SU-DHL-6 (cell line): ENCODE measurements around the gene TGFBRAP1.

Experiments used
- H2AFZ ChIP-seq: fragments of 200-600 bp; sonication (generic); 2 replicates; pipeline ENCODE4 v1.6.1; 2014; ENCODE audit warnings: low read depth, mild to moderate bottlenecking, moderate library complexity, mixed read lengths, antibody characterized with exemption, low read length; ENCODE audit not compliant: severe bottlenecking
- H3F3A ChIP-seq: fragments of 200-600 bp; shearing (Covaris generic); 2 replicates; pipeline ENCODE4 v1.6.0; 2016; ENCODE audit warnings: antibody characterized with exemption, mild to moderate bottlenecking; ENCODE audit not compliant: insufficient read depth
- H3K27ac ChIP-seq: fragments of 200-600 bp; sonication (generic); 2 replicates; pipeline ENCODE4 v1.5.1; 2016; ENCODE audit warnings: low read depth, mild to moderate bottlenecking, low read length, moderate library complexity, mixed read lengths
- H3K27me3 ChIP-seq: fragments of 200-600 bp; sonication (generic), shearing (Covaris generic); 2 replicates; pipeline ENCODE4 v1.6.0; 2014; ENCODE audit warnings: mild to moderate bottlenecking, low read length
- H3K36me3 ChIP-seq: fragments of 200-600 bp; sonication (generic); 2 replicates; pipeline ENCODE4 v1.6.1; 2014; ENCODE audit warnings: mild to moderate bottlenecking, low read length, mixed read lengths
- H3K4me2 ChIP-seq: fragments of 300-600, 200-600 bp; shearing (Covaris generic), sonication (generic); 2 replicates; pipeline ENCODE4 v1.6.0; 2014; ENCODE audit warnings: low read length, low read depth, mild to moderate bottlenecking; ENCODE audit not compliant: poor library complexity, severe bottlenecking
- H3K4me3 ChIP-seq: fragments of 200-600 bp; sonication (generic); 2 replicates; pipeline ENCODE4 v1.5.1; 2014; ENCODE audit warnings: antibody characterized with exemption, low read length, mild to moderate bottlenecking, mixed read lengths; ENCODE audit not compliant: insufficient read depth, poor library complexity, severe bottlenecking
- H3K79me2 ChIP-seq: fragments of 200-600 bp; sonication (generic); 2 replicates; pipeline ENCODE4 v1.6.1; 2014; ENCODE audit warnings: mild to moderate bottlenecking, low read length, moderate library complexity; ENCODE audit not compliant: insufficient read depth
- H3K9ac ChIP-seq: fragments of 200-600 bp; sonication (generic); 2 replicates; pipeline ENCODE4 v1.7.0; 2014; ENCODE audit warnings: mild to moderate bottlenecking, low read length
- H3K9me2 ChIP-seq: fragments of 200-600 bp; sonication (generic); replicated peaks from 2 replicates; pipeline ENCODE4 v1.6.1; 2014; ENCODE audit warnings: low read length; ENCODE audit not compliant: insufficient read depth
- H3K9me3 ChIP-seq: fragments of 200-600 bp; sonication (generic); 2 replicates; pipeline ENCODE4 v1.6.1; 2014; ENCODE audit warnings: low read length, mixed read lengths; ENCODE audit not compliant: insufficient read depth
- H4K20me1 ChIP-seq: fragments of 200-600 bp; sonication (generic); 2 replicates; pipeline ENCODE4 v1.6.1; 2014; ENCODE audit warnings: low read depth, mild to moderate bottlenecking, antibody characterized with exemption, low read length, moderate library complexity, mixed read lengths
- CTCF ChIP-seq: fragments of 200-600 bp; sonication (generic); IDR thresholded peaks from one replicate; pipeline ENCODE4 v1.5.1; 2017; ENCODE audit warnings: antibody characterized with exemption, mild to moderate bottlenecking, low read length, moderate library complexity; ENCODE audit not compliant: insufficient read depth, poor library complexity, severe bottlenecking
- EZH2phosphoT487 ChIP-seq: fragments of 200-600 bp; sonication (generic), shearing (Covaris generic); conservative IDR thresholded peaks from 2 replicates; pipeline ENCODE4 v1.6.1; 2018; ENCODE audit warnings: mild to moderate bottlenecking, antibody characterized with exemption, low read length, moderate library complexity, mixed read lengths

TGFBRAP1 gene

GRCh38 chr2:105256431-105257047, 73.0 kb downstream of the TGFBRAP1 start:
- Histone ChIP-seq H3K4me2 (no peak overlapping the region), H4K20me1 (no peaks in the 10 kb centered on the region), H3K9ac (no peak overlapping the region), H3K4me3 (no peak overlapping the region), H3K9me3 (no peaks in the 10 kb centered on the region), H3K79me2 (no peaks in the 10 kb centered on the region), H3K36me3 (no peaks in the 10 kb centered on the region), H3K27me3 (no peaks in the 10 kb centered on the region), H3K27ac (no peak overlapping the region), H2AFZ (no peak overlapping the region), H3K9me2 (no peaks in the 10 kb centered on the region), H3F3A (no peaks in the 10 kb centered on the region)
- TF ChIP-seq EZH2phosphoT487 (no peak), CTCF (no peak)

GRCh38 chr2:105255979-105256378, 73.6 kb downstream of the TGFBRAP1 start:
- Histone ChIP-seq H3K4me3 (no peak overlapping the region), H3K9me3 (no peaks in the 10 kb centered on the region), H3K27ac (no peak overlapping the region), H3K36me3 (no peaks in the 10 kb centered on the region), H3K4me2 (no peak overlapping the region), H3F3A (no peaks in the 10 kb centered on the region), H2AFZ (no peak overlapping the region), H3K9ac (no peak overlapping the region), H3K27me3 (no peaks in the 10 kb centered on the region), H3K79me2 (no peaks in the 10 kb centered on the region), H4K20me1 (no peaks in the 10 kb centered on the region), H3K9me2 (no peaks in the 10 kb centered on the region)
- TF ChIP-seq CTCF (no peak), EZH2phosphoT487 (no peak)

- no peak overlapping the region for H3K9ac ChIP-seq
- no peak overlapping the region for H3K27ac ChIP-seq
These were observed 74.9 kb downstream of the TGFBRAP1 start for GRCh38 chr2:105254531-105255210.

More at GRCh38 chr2:105254531-105255210, 74.9 kb downstream of the TGFBRAP1 start:
- Histone ChIP-seq H4K20me1 (no peaks in the 10 kb centered on the region), H3K79me2 (no peaks in the 10 kb centered on the region), H3K4me3 (no peak overlapping the region), H3K36me3 (no peaks in the 10 kb centered on the region), H3K9me3 (no peaks in the 10 kb centered on the region), H3F3A (no peaks in the 10 kb centered on the region), H2AFZ (no peak overlapping the region), H3K4me2 (no peak overlapping the region), H3K9me2 (no peaks in the 10 kb centered on the region), H3K27me3 (no peaks in the 10 kb centered on the region)
- TF ChIP-seq EZH2phosphoT487, result no peak
- TF ChIP-seq CTCF, result no peak
